HG03342 (cell line): ENCODE data around the gene BMX.

Experiments
- ATAC-seq: cut with Tn5 transposase; IDR thresholded peaks from one replicate; pipeline ENCODE4 v1.9.1; 2021; ENCODE audit warnings: mild to moderate bottlenecking, moderate library complexity; ENCODE audit not compliant: unreplicated experiment

BMX gene

GRCh38 chrX:15567886-15568616 lies 67.4 kb downstream of the BMX start:
- no peak for ATAC-seq

GRCh38 chrX:15570145-15570544 lies 69.5 kb downstream of the BMX start:
- no peak for ATAC-seq

- no peak for ATAC-seq
These were observed 73.4 kb downstream of the BMX start for GRCh38 chrX:15574017-15574416.

- no peak for ATAC-seq
These were observed 75.4 kb downstream of the BMX start for GRCh38 chrX:15576019-15576418.

- no peak for ATAC-seq
These were observed 79.5 kb downstream of the BMX start for GRCh38 chrX:15579778-15580747.

GRCh38 chrX:15594371-15594770 lies 93.8 kb downstream of the BMX start:
- ATAC-seq = no peak

DNA sequence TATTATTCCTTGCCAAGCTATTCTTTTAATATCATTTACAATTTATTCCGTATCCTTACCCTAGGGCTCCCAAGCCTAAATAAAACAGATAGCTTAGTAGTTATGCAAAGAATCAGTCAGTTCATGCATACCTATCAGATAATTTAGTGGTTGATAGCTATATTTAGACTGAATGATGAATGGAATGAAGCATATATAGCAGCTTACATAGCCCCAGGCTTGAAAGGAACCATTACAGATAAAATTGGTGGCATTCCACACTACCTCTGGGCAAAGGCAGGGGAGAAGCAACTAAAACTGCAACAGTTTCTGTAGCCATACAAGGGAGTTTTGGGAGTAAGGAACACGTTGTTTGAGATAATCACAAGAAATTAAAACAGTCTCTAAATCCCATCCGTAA lies 97.4 kb downstream of the BMX start:
- no peak for ATAC-seq

- no peak for ATAC-seq
These were observed 98.9 kb downstream of the BMX start for GRCh38 chrX:15599461-15599860.

DNA sequence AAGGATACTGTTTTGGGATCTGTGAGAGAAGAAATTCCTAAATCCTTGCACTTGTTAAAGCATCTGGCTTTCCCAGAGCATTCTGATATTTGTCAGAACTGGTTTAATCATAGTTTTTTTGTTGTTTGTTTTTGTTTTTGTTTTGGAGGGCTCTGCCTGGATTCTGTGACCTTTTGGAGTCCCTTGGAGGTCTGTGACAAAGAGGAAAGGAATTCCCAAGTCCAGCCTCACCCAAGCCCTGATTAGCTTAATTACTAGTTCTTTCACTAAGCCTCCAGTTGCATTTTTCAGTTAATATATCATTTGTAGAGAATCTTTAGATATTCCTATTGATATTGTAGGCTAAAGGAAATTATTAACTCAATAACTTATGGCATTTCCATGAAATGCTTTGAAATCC lies 99.4 kb downstream of the BMX start:
- ATAC-seq = no peak

DNA sequence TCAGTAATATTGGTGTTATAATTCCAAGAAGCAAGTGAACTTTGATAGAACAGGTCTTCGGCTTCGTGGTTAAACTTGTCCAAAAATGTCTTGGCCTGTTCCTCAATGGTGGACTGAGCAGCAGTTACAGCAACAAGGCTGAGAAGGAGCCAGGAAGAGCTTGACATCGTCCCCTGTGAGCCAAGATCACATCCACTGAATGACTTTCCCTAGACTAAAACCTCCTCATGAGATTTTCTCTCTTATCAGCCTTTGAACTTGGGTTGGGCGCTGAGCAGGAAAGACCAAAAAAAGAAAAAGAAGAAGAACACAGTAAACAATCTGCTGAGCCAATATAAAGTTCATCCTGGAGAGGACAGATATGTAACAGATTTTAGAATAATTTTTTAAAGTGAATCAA lies 100.1 kb downstream of the BMX start, which contains the start of gene ACE2:
ACE2 (minus strand) TSS at position 216 of the 400 bp plus-strand sequence; CDS start at position 167, 49 bp downstream.
- ATAC-seq = no peak

DNA sequence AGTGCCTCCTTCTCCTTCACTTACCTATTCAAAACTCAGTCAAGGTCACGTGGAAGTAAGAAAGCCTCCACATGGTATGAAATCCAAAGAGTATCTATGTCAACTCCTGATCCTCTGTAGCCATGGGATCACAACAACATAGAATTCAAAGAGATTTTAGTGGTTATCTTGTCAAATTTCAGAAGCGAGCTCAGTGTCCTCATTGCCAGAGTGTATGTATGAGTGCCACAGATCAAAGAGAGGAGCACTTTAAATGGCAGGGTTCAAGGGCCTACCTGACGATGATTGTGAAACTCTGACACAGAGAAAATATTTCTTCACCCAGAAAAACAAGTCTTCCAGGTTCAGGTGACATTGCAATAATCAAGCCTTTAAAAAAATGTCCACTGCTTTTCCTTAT lies 101.3 kb downstream of the BMX start:
- ATAC-seq = no peak

DNA sequence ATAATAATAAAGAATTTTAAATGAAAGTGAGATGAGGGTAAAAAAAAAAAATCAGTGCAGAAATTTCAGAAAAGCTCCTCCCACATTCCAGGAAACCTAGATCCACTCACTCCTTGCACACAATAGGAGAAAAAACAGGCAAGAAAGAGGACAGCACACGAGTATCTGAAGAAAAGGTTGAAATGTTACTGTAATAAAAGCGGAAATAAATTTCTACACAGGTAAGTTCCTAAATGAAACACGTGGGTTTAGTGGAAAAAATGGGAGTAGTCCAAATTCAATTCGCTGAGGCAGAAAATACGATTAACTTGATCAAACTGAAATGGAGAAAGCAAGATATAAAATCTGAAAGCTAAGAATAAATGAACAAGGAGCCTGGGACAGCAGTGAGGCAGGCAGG lies 102.2 kb downstream of the BMX start:
- no peak for ATAC-seq

DNA sequence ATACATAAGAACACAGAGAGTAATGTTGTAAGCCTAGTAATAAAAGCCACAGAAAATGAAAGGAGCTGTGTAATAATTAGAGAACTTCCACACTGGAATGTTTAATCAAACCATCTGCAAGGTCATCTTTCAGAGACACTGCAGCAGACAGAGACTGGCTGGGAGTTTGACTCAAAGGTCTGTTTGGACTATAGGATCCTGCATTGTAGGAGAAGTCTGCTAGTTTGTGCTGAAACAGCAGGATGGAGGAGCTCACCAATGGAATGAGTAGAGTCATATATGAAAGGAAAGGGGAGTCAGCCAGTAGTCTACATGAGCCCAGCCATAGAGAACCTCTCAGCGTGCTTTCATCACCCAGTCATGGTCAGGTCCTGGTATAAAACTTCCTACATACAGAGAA lies 104.6 kb downstream of the BMX start:
- no peak for ATAC-seq
